OCI-LY3 (cell line): ENCODE measurements around the gene GFRA1.

ENCODE experiments used
- EZH2phosphoT487 ChIP-seq: fragments of 200-600 bp; shearing (Covaris generic); IDR thresholded peaks from 2 replicates; pipeline ENCODE4 v1.6.1; 2018; ENCODE audit warnings: antibody characterized with exemption, mixed run types, low read depth
- TF ChIP-seq, protein P1 (sequence below): fragments of 200-600, 300-600 bp; sonication (generic); IDR thresholded peaks from 2 replicates; pipeline ENCODE4 v1.5.1; 2014; ENCODE audit warnings: antibody characterized with exemption, low read length, low read depth

DNA sequence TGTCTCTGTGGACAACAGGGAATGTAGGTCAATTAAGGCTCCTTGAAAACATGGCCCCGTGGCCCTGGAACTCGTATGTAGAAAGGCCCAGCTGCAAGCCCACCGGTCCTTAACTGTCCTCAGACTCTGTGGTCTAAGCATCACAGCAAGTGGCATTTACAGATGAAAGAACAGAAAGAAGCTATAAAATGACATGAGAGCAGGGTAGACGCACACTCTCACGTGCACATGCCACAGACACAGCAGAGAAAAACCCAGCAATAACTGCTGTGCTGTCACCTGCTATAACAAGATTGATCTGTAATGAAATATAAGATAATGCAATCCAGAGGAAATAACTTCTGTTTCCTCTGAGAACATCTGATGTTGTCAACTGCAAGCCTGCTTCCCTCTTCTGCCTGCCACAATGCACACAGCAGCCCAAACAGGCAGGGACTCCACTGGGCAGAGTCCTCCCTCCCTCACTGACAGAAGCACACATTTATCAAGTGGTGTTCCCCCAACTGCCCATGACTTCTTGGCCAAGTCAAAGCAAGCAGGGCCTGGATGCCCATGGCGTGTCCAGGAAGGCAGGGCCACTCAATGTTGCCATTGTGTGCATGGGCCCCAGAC, 63.9 kb downstream of the GFRA1 start:
- TF ChIP-seq, protein P1, sequence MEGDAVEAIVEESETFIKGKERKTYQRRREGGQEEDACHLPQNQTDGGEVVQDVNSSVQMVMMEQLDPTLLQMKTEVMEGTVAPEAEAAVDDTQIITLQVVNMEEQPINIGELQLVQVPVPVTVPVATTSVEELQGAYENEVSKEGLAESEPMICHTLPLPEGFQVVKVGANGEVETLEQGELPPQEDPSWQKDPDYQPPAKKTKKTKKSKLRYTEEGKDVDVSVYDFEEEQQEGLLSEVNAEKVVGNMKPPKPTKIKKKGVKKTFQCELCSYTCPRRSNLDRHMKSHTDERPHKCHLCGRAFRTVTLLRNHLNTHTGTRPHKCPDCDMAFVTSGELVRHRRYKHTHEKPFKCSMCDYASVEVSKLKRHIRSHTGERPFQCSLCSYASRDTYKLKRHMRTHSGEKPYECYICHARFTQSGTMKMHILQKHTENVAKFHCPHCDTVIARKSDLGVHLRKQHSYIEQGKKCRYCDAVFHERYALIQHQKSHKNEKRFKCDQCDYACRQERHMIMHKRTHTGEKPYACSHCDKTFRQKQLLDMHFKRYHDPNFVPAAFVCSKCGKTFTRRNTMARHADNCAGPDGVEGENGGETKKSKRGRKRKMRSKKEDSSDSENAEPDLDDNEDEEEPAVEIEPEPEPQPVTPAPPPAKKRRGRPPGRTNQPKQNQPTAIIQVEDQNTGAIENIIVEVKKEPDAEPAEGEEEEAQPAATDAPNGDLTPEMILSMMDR = no peak
- TF ChIP-seq EZH2phosphoT487 = no peak
